A673 (cell line): ENCODE results near the gene STMN3. TPM values are rescaled to one million over a fixed set of nuclear protein-coding genes. Genes with fewer than 3 reads are reported as not detected.

Source experiments
- BruUV-seq: library from RNA; stranded (reverse); fragments of 400-500 nt; replicated peaks from 2 replicates; lab custom pipeline; 2021; lab: Mats Ljungman, UMichigan
- CTCF ChIA-PET: fragments of 300-600 bp; sonication (Branson Sonifier 250); formaldehyde crosslinking; loops from one replicate; lab custom pipeline; 2022; ENCODE audit warnings: antibody characterized with exemption; lab: Charles Lee
- POLR2A ChIA-PET: fragments of 300-600 bp; sonication (Branson Sonifier 250); formaldehyde crosslinking; loops from one replicate; lab custom pipeline; 2022; ENCODE audit warnings: antibody characterized with exemption; ENCODE audit not compliant: low non-redundant PET; lab: Charles Lee
- DNase-seq: peaks from one replicate; pipeline ENCODE4 v3.0.0-alpha.2; 2015; ENCODE audit warnings: low spot score
- H3K27ac ChIP-seq: fragments of 200-600 bp; sonication (generic); 2 replicates; pipeline ENCODE4 v1.5.1; 2016; ENCODE audit warnings: mixed run types, low read depth, mild to moderate bottlenecking, mixed read lengths, antibody characterized with exemption, low read length; ENCODE audit not compliant: poor library complexity, severe bottlenecking
- H3K27me3 ChIP-seq: fragments of 200-600 bp; sonication (generic); replicated peaks from 2 replicates; pipeline ENCODE4 v1.6.1; 2017; ENCODE audit warnings: mixed run types, low read depth, mild to moderate bottlenecking, mixed read lengths, antibody characterized with exemption, low read length; ENCODE audit not compliant: insufficient read depth, poor library complexity
- H3K36me3 ChIP-seq: fragments of 200-600 bp; sonication (generic); 2 replicates; pipeline ENCODE4 v1.6.1; 2016; ENCODE audit warnings: mixed run types, mild to moderate bottlenecking, mixed read lengths, antibody characterized with exemption, low read length; ENCODE audit not compliant: insufficient read depth, poor library complexity, severe bottlenecking
- H3K4me1 ChIP-seq: fragments of 200-600 bp; sonication (generic); 2 replicates; pipeline ENCODE4 v1.6.1; 2017; ENCODE audit warnings: mixed run types, mild to moderate bottlenecking, mixed read lengths, antibody characterized with exemption, low read length; ENCODE audit not compliant: insufficient read depth, poor library complexity, severe bottlenecking
- H3K4me3 ChIP-seq: fragments of 200-600 bp; sonication (generic); 2 replicates; pipeline ENCODE4 v1.5.1; 2016; ENCODE audit warnings: low read depth, mixed run types, mild to moderate bottlenecking, mixed read lengths, low read length; ENCODE audit not compliant: poor library complexity, severe bottlenecking
- H3K9me3 ChIP-seq: fragments of 200-600 bp; sonication (generic); 2 replicates; pipeline ENCODE4 v1.6.1; 2016; ENCODE audit warnings: mixed run types, low read depth, mild to moderate bottlenecking, mixed read lengths, antibody characterized with exemption, low read length; ENCODE audit not compliant: poor library complexity, severe bottlenecking
- EZH2 ChIP-seq: fragments of 200-600 bp; sonication (generic); IDR thresholded peaks from 2 replicates; pipeline ENCODE4 v1.6.1; 2017; ENCODE audit warnings: borderline replicate concordance, low read depth, mild to moderate bottlenecking, mixed read lengths, antibody characterized with exemption, low read length; ENCODE audit not compliant: poor library complexity, severe bottlenecking
- intact Hi-C: fragments of 100-400 bp; cut with micrococcal nuclease; formaldehyde crosslinking; loops from one replicate; pipeline ENCODE4 v1.10.0; 2022; ENCODE audit not compliant: unreplicated experiment
- total RNA-seq: library from RNA; stranded (reverse); gene quantifications from 2 replicates; pipeline ENCODE4 v1.2.3, GENCODE V29; 2021
- TF ChIP-seq, protein P1 (sequence below): fragments of 300-800, 200-600 bp; sonication (generic); conservative IDR thresholded peaks from 2 replicates; pipeline ENCODE4 v1.5.1; 2017; ENCODE audit warnings: low read depth, mild to moderate bottlenecking, antibody characterized with exemption, low read length, moderate library complexity, mixed read lengths

Gene STMN3
- total RNA-seq, 1 experiment from 2014 or later, result 115 TPM

DNA sequence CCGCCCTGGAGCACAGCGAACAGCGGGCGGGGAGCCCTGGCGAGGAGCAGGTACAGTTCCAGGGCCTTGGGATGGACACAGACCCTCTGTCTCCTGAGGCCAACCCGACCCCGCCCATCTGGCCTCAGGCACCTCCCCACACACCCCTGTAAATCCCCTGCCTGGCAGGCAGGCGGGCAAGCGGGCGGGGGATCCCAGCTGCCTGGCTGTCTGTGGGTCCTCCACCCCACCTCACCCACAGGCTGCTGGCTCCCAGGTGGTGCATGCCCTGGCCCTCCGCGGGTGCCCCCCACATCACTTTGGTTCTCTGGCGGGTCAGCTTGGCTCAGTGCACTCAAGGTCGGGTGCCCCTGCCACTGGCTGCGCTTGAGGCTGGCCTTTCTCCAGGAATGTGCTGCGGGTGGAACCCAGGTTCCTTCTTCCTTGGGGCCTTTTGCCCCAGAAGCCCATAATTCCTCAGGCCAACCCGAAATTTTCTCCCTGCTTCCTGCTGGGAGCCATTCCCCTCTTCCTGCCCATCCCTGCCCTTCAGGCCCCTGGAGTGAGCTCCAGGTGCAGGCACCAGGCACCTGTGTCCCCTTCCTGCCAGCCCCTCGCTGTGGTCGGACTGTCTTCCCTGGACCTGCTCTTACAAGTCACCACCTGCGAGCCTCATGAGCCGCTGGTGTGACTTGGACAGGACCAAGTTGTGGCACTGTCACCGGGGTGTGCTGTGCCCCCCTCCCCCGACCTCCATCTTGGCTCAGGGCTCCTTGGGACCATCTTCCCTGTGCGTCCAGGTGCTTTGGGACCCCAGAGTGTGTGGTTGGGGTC is 37.9 kb upstream of the STMN3 start:
- no peak for TF ChIP-seq EZH2
- TF ChIP-seq, protein P1, sequence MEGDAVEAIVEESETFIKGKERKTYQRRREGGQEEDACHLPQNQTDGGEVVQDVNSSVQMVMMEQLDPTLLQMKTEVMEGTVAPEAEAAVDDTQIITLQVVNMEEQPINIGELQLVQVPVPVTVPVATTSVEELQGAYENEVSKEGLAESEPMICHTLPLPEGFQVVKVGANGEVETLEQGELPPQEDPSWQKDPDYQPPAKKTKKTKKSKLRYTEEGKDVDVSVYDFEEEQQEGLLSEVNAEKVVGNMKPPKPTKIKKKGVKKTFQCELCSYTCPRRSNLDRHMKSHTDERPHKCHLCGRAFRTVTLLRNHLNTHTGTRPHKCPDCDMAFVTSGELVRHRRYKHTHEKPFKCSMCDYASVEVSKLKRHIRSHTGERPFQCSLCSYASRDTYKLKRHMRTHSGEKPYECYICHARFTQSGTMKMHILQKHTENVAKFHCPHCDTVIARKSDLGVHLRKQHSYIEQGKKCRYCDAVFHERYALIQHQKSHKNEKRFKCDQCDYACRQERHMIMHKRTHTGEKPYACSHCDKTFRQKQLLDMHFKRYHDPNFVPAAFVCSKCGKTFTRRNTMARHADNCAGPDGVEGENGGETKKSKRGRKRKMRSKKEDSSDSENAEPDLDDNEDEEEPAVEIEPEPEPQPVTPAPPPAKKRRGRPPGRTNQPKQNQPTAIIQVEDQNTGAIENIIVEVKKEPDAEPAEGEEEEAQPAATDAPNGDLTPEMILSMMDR, result no peak
- intact Hi-C loops, result no loop called here
- H3K36me3 ChIP-seq, result peaks cover 10% of the 10 kb centered on the region
- BruUV-seq, result no TSS peak
- no peaks in the 10 kb centered on the region for H3K9me3 ChIP-seq
- no peak overlapping the region for H3K4me3 ChIP-seq
- ChIA-PET CTCF (no interaction called here), POLR2A (no interaction called here)
- no peaks in the 10 kb centered on the region for H3K4me1 ChIP-seq
- no peak for DNase-seq
- H3K27me3 ChIP-seq, result no peaks in the 10 kb centered on the region
- H3K27ac ChIP-seq, result no peak overlapping the region

DNA sequence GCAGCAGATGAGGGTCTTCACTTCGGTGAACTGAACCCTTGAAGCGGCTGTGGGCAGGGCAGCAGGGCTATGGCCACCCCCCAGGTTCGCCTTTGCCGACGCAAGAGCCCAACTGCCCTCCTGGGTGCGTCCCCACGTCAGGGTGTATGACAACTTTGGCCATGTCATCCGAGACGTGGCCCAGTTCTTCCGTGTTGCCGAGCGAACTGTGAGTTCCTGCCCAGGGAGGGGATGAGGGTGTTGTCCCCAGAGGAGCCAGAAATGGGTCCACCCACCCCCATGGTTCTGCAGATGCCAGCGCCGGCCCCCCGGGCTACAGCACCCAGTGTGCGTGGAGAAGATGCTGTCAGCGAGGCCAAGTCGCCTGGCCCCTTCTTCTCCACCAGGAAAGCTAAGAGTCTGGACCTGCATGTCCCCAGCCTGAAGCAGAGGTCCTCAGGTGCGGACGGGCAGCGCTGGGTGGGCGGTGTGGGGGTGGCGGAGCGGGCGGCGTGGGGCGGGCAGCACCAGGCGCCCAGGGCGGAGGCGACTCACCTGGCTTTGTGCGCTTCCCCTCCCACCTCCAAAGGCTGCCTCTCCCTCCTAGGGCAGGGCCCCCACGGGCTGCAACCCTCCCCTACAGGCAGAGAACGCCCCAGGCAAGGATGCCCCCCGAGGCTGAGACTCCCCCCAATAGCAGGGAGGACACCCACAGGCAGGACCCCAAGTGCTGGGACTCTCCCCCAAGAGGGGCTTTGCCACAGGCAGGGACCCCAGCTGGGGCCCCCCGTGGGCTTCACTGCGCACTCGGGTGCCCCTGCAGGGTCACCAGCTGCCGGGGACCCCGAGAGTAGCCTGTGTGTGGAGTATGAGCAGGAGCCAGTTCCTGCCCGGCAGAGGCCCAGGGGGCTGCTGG is 37.0 kb upstream of the STMN3 start:
- ChIA-PET CTCF (no interaction called here), POLR2A (no interaction called here)

More for the DNA sequence above, 37.0 kb upstream of the STMN3 start:
- H3K4me3 ChIP-seq, result no peak overlapping the region
- no TSS peak for BruUV-seq
- intact Hi-C loops, result no loop called here
- no peaks in the 10 kb centered on the region for H3K9me3 ChIP-seq
- no peak for TF ChIP-seq EZH2
- TF ChIP-seq, protein P1, result no peak
- no peaks in the 10 kb centered on the region for H3K4me1 ChIP-seq
- H3K27me3 ChIP-seq, result no peaks in the 10 kb centered on the region
- H3K27ac ChIP-seq, result no peak overlapping the region
- H3K36me3 ChIP-seq, result peaks cover 10% of the 10 kb centered on the region
- no peak for DNase-seq
